Esophagus squamous epithelium (tissue), 4 donors: ENCODE measurements around the gene PCBP4.

Source experiments
- CTCF ChIP-seq, 6 experiments: fragments of 450-650 bp in 4 of 6; fragments of 200-600 bp in 2 of 6; sonication (generic) in 2 of 6; IDR thresholded peaks; one replicate each; pipeline ENCODE4 v1.5.1; 2016 to 2019; ENCODE audit warnings: antibody characterized with exemption in 6 of 6, mild to moderate bottlenecking in 4 of 6, moderate library complexity in 4 of 6
- POLR2A ChIP-seq, 4 donors: fragments of 450-650 bp; IDR thresholded peaks; one replicate each; pipeline ENCODE4 v1.6.1; 2017; ENCODE audit warnings: antibody characterized with exemption in 4 of 4, mild to moderate bottlenecking in 4 of 4, moderate library complexity in 3 of 4

GRCh38 chr3:51998774-51999173 is 31.5 kb upstream of the PCBP4 start:
- TF ChIP-seq CTCF (IDR thresholded peaks at IDR 0.05) (no peak), POLR2A (IDR thresholded peaks at IDR 0.05) (no peak)
